Stimulated activated CD8-positive, alpha-beta memory T cell treated with anti-CD3 and anti-CD28 coated beads, Interleukin-4, amount 100 ng/mL, for 48 hours (primary cell): ENCODE data around the gene VAMP1.
"Not testable (repeated sequence)": the region's sequence is repeated elsewhere in the genome, so short reads cannot be mapped to it uniquely, and the experiment has no call there.

Experiments
- DNase-seq: peaks from one replicate; pipeline ENCODE4 v3.0.0-alpha.2; 2020

VAMP1 gene, protein sequence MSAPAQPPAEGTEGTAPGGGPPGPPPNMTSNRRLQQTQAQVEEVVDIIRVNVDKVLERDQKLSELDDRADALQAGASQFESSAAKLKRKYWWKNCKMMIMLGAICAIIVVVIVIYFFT

DNA sequence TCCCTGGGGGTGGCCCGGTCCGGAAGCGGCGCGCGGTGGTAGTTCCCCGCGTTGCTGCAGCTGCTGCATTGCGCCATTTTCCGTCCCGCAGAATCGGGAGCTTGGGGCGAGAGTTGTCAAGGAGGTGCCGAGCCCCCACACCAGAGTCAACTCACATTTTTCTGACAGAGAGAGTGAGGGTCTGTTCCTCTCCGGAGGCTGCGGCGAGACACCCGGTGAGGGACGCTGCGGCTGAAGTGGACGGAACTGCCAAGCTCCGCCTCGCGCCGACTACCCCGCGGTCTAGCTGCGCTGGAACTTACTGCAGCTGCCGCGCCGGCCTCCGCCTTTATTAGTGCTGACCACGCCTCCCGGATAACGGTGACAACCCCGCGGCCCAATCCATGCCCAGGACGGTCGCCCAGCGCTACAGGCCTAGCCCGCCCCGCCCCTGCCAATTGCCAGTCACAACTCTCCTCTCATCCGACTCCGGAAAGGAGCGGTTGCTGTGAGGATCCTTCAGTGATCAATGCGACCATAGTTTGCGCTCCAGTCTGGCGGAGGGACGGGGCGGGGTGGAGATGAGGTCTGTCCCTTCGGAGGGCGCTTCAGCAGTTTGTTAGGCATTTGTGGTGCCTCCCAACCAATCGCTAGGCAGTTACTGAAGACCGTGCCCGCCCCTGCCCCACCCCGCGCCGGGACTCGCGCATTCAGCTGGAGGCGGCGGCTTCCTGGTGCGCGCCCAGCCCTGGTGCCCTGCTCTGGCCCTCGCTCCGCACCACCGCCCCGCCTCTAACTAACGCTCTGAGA is at the start of gene VAMP1:
Gene VAMP1 (minus strand): TSS at position 303 of the 789 bp plus-strand sequence. CDS start 146 bp downstream, at position 157.
- DNase-seq, result peak; percentile 98

DNA sequence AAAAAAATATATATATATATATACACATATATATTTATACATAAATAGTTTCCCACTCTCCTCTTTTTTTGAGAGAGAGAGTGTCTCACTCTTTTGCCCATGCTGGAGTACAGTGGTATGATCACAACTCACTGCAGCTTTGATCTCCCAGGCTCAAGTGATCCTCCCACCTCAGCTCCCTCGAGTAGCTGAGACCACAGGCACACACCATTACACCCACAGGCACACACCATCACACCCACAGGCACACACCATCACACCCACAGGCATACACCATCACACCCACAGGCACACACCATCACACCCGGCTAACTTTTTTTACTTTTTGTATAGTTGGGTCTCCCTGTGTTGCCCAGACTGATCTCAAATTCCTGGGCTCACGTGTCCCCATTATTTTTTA is 49.7 kb upstream of the VAMP1 start:
- no peak for DNase-seq

DNA sequence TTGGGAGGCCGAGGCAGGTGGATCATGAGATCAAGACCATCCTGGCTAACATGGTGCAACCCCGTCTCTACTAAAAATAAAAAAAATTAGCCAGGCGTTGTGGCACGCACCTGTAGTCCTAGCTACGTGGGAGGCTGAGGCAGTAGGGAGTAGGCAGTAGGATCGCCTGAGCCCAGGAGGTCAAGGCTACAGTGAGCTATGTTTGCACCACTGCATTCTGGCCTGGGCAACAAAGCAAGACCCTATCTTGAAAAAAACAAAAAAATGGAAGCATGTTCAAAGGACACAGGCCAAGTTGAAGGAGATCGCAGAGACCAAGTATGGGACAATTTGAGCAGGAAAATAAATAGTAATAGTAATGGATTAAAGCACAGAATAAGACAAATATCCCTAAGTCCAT is 37.6 kb upstream of the VAMP1 start:
- no peak for DNase-seq

DNA sequence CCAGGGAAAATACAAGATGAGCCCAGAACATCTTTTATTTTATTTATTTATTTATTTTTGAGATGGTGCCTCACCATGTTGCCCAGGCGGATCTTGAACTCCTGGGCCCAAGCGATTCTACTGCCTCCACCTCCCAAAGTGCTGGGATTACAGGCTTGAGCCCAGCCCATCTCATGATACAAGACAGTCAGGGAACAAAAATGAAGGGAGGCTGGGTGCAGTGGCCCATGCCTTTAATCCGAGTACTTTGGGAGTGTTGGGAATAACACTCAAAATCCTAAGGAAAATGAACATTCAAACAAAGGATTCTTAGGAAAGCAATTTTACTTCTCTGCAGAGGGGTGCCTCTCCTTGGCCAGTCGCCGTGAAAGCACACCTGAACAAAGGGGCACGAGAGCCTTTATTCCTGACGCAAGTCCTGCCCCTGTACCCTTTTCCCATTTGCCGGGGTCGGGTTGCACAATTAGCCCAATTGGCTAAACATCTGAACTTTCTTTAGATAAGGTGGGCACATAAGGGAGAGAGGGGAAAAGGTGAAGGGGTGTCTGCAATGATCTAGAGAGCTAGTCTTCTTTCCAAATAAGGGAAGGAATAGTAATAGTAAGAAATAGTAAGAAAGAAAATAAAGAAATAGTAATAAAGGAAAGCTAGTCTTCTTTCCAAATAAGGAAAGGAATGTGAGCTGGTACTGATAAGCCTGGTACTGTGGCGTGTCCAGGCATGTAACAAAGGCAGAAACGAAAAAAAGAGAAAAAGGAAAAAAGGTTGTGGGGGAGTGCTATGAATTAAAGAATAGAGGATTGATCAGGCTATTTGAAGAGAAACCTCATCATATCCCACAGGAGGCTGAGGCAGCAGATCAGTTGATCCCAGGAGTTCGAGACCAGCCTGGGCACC is 36.9 kb upstream of the VAMP1 start:
- DNase-seq, result no peak

DNA sequence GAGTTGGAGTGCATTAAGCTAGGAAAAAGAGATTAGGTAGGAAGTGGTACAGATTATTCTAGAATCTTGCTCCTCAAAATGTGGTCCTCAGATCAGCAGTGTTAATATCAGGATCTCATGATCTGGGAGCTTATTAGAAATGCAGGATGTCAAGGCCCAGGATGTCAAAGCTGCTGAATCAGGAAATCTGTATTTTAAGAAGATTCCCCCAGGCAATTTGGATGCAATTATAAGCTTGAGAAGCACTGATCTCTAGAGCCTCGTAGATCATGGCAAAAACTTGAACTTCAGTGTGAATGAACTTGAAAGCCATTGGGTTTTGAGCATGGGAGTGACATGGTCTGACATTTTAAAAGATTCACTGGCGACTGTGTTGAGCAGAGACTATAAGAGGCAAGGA is 30.0 kb upstream of the VAMP1 start:
- DNase-seq, result no peak

DNA sequence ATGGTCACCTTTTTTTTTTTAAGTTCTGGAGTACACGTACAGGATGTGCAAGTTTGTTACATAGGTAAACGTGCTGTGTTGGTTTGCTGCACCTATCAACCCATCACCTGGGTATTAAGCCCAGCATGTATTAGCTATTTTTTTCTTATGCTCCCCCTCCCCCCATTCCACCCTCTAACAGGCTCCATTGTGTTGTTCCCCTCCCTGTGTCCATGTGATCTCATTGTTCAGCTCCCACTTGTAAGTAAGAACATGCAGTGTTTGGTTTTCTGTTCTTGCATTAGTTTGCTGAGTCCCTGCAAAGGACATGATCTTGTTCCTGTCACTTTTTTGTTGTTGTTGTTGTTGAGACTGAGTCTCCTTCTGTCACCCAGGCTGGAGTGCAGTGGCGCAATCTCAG is 26.8 kb upstream of the VAMP1 start:
- not testable (repeated sequence) for DNase-seq

DNA sequence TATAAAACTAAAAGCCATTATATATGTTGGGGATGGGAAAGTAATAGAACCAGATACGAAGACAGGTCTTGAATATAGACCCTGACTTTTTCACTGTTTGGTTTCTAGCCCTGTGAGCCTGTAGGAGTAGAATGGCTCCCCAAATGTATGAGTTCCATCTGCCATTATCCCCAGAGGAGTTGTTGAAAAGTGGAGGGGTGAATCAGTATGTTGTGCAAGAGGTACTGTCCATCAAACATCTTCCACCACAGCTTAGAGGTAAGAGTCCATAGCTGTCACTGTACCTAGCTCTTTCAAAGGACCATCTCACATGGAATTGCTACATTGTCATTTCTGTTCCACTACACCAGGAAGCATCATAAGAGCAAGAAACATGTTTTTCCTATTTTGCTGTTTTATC is 24.5 kb upstream of the VAMP1 start:
- DNase-seq, result no peak

DNA sequence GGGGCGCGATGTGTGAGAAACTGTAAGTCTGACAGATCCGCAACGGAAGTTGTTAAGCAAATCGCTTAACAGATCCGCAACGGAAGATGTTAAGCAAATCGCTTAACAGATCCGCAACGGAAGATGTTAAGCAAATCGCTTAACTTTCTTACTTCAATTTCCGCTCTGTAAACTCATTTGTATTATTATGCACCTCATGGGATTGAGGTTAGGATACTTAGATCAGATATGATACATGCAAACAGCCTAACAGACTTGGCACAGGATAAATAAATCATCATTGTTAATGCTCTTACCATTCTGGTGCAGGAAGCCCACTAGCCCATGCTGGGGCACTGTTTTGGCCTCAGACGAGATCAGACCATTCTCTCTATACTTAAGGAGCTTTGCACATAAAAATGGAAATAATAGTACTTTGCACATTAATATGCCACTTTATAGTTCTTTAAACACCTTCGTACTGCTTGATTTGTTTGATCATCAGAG is 23.8 kb upstream of the VAMP1 start:
- peak; percentile 35 for DNase-seq

DNA sequence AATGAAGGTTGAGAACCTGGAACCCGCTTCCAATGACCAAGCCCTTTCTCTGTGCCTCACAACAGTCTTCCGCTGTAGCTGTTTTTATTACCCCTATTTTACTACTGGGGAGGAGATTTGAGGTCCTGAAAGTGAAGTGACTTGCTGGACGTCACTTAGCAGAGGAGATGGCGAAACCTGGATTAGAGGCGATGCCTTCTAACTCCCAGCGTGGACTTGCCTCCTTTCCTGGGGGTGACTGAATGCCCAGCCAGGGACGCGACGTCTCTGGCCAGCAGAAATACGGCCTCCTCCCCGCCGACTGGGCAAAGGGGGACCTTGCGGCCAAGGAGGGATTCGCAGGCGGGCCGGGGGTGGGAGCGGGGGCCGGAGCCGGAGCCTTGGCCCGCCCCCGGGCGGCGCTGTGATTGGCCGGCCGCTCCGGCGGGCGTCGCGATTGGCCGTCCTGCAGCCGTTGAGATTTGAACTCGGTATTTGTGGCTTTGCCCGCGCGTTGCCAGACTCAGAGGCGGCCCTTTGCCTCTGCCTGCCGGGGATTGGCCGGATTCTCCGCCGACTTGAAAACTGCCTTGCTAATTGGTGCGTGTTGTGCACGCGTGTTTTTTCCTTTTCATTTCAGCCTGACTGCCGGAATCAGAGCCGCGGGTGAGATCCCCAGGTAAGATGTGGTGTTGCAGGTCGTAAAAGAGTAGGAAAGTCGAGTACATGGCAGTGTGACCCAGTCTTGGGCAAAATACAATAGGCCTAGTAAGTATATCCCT is 23.2 kb upstream of the VAMP1 start, which contains the start of gene NCAPD2:
Gene NCAPD2 (plus strand): TSS at position 606 of the 761 bp plus-strand sequence. CDS start 997 bp downstream, outside the sequence.
- peak; percentile 95 for DNase-seq

DNA sequence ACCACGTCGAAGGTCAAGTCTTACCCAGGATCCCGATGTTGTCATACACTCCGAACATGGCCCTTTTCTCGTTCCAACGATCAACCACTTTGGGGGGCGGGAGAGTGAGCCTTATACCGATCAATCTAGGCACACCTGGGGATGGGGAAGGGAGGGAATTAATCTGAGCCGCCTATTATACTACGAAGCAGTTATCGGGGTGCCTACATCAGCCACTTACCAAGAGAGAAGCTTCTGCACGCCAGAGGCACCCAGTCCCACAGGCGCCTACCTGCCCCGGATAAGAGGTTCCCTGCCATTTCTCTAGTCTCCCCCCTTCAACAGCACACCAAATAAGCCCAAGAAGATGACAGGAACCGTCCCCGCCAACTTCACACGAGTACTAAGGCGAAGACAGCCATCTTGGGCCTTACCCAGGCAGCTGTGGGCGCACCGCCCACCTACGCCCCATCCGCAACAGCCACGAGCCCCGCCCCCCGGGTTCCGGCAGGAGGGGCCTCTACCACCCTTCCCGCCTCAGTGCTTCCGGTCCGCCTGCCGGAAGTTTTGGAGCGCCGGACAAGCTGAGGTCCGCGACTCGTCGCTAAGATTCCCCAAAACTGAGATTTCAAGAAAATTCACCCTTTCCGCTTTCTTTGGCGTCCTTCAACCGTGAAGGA is 22.5 kb upstream of the VAMP1 start, which contains the start of gene MRPL51:
Gene MRPL51 (minus strand): TSS at position 425 of the 659 bp plus-strand sequence. CDS start 126 bp downstream, at position 299.
- peak; percentile 99 for DNase-seq

DNA sequence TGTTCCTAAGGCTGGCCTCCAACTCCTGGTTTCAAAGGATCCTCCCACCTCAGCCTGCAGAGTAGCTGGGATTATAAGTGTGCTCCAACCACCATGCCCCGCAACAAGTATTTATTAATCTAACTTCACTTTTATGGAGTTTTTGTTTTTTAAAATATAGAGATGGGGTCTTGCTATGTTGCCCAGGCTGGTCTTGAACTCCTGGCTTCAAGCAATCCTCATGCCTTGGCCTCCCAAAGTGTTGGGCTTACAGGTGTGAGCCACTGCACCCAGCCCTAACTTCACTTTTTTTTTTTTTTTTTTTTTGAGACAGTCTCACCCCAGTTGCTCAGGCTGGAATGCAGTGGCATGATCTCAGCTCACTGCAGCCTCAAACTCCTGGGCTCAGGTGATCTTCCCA is 20.2 kb upstream of the VAMP1 start:
- DNase-seq, result not testable (repeated sequence)

DNA sequence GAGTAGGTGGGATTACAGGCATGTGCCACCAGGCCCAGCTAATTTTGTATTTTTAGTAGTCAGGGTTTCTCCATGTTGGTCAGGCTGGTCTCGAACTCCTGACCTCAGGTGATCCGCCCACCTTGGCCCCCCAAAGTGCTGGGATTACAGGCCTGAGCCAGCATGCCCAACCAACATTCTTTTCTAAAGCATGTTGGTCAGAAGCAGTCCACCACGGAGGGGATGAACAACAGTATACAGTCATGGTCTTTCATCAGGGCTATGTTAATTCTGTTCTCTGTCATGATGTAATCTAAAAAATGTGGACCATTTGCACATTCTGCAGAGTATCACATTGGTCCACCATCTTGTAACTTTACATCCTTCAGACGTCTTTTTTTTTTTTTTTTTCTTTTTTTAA is 19.0 kb upstream of the VAMP1 start:
- no peak for DNase-seq

DNA sequence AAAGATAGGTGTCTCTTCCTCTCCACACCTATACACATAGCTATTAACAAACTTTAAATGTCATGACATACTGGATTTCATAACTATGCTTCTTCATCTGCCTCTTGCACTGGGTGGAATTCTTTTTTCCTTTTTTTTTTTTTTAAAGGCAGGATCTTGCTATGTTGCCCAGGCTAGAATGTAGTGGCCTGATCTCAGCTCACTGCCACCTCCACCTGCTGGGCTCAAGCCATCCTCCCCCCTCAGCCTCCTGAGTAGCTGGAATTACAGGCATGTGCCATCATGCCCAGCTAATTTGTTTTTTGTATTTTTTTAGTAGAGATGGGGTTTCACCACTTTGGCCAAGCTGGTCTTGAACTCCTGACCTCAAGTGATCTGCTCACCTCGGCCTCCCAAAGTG is 17.8 kb upstream of the VAMP1 start:
- no peak for DNase-seq

DNA sequence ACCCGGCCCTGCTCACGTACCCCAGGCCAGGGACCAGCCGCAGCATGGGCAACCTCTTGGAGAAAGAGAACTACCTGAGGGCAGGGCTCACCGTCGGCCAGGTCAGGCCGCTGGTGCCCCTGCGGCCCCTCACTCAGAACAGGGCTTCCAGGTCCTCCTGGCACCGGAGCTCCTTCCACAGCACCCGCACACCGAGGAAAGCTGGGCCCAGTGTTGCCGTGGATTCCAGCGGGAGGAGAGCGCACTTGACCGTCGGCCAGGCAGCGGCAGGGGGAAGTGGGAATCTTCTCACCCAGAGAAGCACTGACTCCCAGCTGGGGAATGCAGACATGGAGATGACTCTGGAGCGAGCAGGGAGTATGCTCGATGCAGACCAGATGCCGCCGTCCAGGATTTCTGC is 7.9 kb upstream of the VAMP1 start:
- no peak for DNase-seq

DNA sequence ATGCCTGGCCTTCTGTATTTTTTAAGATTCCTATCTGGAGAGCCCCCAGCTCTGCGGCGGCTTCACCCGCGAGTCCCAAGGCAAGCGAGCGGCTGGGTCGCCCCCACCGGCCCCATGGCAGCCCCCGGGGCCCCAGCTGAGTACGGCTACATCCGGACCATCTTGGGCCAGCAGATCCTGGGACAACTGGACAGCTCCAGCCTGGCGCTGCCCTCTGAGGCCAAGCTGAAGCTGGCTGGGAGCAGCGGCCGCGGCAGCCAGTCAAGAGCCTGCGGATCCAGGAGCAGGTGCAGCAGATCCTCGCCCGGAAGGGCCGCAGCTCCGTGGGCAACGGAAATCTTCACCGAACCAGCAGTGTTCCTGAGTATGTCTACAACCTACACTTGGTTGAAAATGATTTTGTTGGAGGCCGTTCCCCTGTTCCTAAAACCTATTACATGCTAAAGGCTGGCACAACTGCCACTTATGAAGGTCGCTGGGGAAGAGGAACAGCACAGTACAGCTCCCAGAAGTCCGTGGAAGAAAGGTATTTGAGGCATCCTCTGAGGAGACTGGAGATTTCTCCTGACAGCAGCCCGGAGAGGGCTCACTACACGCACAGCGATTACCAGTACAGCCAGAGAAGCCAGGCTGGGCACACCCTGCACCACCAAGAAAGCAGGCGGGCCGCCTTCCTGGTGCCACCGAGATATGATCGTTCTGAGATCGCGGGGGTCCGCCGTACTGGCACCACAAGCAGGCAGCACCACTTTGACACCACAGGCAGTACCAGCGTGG is 7.3 kb upstream of the VAMP1 start:
- DNase-seq, result not testable (repeated sequence)

DNA sequence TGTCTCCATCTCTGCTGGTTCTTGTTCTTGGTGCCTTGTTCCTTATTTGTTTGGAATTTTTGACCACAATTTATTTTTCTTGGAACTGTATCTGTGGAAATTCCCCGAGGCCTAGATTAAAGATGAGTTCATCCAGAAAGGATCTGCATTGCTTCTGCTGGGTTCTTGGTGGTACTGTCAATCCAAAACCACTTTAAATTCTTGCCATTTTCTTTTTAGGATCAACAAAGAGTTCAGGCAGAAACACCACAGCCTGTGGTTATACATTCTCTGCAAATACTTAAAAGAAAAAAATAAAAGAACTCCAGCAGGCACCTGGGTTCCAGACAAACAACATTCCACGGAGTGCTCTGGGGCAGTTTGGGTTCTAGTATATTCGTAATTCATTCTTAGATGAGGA is 6.0 kb upstream of the VAMP1 start:
- no peak for DNase-seq

DNA sequence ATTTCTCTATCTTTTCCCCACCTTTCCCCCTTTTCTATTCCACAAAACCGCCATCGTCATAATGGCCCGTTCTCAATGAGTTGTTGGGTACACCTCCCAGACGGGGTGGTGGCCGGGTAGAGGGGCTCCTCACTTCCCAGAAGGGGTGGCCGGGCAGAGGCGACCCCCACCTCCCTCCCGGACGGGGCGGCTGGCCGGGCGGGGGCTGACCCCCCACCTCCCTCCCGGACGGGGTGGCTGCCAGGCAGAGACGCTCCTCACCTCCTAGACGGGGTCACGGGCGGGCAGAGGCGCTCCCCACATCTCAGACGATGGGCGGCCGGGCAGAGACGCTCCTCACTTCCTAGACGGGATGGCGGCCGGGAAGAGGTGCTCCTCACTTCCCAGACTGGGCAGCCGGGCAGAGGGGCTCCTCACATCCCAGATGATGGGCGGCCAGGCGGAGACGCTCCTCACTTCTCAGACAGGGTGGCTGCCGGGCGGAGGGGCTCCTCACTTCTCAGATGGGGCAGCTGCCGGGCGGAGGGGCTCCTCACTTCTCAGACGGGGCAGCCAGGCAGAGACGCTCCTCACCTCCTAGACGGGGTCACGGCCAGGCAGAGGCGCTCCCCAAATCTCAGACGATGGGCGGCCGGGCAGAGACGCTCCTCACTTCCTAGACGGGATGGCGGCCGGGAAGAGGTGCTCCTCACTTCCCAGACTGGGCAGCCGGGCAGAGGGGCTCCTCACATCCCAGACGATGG is 4.9 kb upstream of the VAMP1 start:
- DNase-seq, result not testable (repeated sequence)

DNA sequence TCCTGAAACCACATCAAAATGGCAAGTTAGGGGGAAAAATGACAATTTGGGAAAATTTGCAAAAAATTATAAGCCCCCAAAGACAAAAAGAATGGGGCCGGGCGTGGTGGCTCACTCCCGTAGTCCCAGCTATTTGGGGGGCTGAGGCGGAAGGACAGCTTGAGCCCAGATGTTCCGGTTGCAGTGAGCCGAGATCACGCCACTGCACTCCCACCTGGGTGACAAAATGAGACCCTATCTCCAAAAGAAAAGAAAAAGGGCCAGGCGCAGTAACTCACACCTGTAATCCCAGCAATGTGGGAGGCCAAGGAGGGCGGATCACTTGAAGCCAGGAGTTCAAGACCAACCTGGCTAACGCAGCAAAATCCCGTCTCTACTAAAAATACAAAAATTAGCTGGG is 2.0 kb upstream of the VAMP1 start:
- DNase-seq, result no peak

DNA sequence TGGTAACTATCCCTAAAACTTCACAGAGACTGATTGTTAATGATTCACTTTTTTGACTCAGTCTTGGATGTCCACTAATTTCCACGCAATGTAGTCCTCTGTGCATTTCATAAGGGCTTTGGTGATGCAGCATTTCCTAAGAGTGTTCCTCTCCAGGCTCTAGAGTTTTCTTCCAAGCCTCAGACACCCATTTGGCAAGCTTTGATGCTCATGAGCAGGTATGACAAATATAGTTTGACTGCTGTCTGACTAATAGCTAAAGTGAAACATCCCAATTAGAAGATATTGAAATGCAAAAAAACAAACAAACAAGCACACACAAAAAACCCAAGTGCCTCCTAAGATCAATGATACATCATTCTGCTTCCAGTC is 1.5 kb upstream of the VAMP1 start:
- no peak for DNase-seq

DNA sequence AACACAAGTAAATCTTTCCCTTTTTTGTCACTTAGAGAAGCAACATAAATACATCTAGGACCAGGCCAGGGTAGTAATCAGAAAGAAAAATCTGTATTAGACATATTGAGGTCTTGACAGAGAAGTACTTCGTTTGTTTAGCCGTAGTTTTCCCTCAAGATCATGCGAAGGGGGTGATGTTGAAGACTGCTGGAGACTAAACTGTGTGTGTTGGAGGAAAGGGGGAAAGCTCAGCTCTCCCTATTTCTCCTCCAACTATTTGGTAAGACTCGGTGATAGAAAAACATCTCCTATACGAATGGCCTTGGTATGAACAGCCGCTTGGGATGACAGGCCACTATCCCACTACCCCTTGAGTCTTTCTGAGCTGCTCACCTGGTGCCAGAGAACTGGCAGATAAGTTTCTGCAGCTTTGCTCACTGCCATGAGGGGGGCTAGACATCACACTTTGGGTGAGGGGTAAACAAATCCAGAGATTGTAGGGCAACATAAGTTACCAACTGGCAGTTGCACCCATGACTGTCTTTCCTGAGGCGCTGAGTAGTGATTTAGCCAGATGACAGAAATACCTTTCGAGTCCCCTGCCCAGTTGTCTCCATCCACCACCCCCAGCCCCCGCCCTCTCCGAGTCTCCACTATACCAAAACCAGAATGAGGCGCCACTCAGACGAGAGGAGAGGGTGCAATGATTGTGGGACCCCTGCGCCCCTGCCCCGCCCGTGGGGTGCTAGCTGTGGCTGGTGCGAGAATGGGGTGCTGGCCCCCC is 685 bp downstream of the VAMP1 start:
- DNase-seq, result no peak
